ENCODE measurements around the gene SPTB.

Gene SPTB

GRCh38 chr14:64765740-64766302 lies 113.9 kb downstream of the SPTB start:
- DNase-seq (ENCODE audit: low spot score) = no peak

GRCh38 chr14:64764641-64765520 lies 114.8 kb downstream of the SPTB start:
- peak; percentile 59 for DNase-seq (ENCODE audit: low spot score)

GRCh38 chr14:64763801-64764621 lies 115.7 kb downstream of the SPTB start:
- DNase-seq (ENCODE audit: low spot score) = peak; percentile 20

GRCh38 chr14:64763085-64763782 lies 116.5 kb downstream of the SPTB start:
- no peak for DNase-seq (ENCODE audit: low spot score)

GRCh38 chr14:64762044-64763034 lies 117.4 kb downstream of the SPTB start:
- DNase-seq (ENCODE audit: low spot score) = no peak

- peak; percentile 16 for DNase-seq (ENCODE audit: low spot score)
Observed at GRCh38 chr14:64761441-64762043, 118.2 kb downstream of the SPTB start.

GRCh38 chr14:64760916-64761315 lies 118.8 kb downstream of the SPTB start:
- no peak for DNase-seq (ENCODE audit: low spot score)

GRCh38 chr14:64760146-64760755 lies 119.5 kb downstream of the SPTB start:
- DNase-seq (ENCODE audit: low spot score) = peak; percentile 19

GRCh38 chr14:64759555-64759938 lies 120.2 kb downstream of the SPTB start:
- DNase-seq (ENCODE audit: low spot score) = no peak

GRCh38 chr14:64758691-64759554 lies 120.8 kb downstream of the SPTB start:
- DNase-seq (ENCODE audit: low spot score) = no peak

GRCh38 chr14:64758025-64758521 lies 121.6 kb downstream of the SPTB start:
- no peak for DNase-seq (ENCODE audit: low spot score)

GRCh38 chr14:64757601-64758000 lies 122.1 kb downstream of the SPTB start:
- no peak for DNase-seq (ENCODE audit: low spot score)

- DNase-seq (ENCODE audit: low spot score) = no peak
Observed at GRCh38 chr14:64756712-64757111, 123.0 kb downstream of the SPTB start.

- no peak for DNase-seq (ENCODE audit: low spot score)
Observed at GRCh38 chr14:64755781-64756221, 123.9 kb downstream of the SPTB start.

GRCh38 chr14:64754685-64755084 lies 125.0 kb downstream of the SPTB start:
- no peak for DNase-seq (ENCODE audit: low spot score)

- DNase-seq (ENCODE audit: low spot score) = no peak
Observed at GRCh38 chr14:64753999-64754398, 125.7 kb downstream of the SPTB start.

GRCh38 chr14:64753374-64753773 lies 126.3 kb downstream of the SPTB start:
- DNase-seq (ENCODE audit: low spot score) = no peak

- no peak for DNase-seq (ENCODE audit: low spot score)
Observed at GRCh38 chr14:64752909-64753308, 126.8 kb downstream of the SPTB start.

Measured in RKO (cell line).